NCI-H526 (cell line): ENCODE results near the gene UBASH3A.
A peak's percentile ranks its signal among the peaks of the same experiment; 100 is the strongest.

Experiments used
- DNase-seq, 2 experiments: peaks; one replicate each; lab custom pipeline; 2025; lab: John Stamatoyannopoulos, UW

Gene UBASH3A, protein sequence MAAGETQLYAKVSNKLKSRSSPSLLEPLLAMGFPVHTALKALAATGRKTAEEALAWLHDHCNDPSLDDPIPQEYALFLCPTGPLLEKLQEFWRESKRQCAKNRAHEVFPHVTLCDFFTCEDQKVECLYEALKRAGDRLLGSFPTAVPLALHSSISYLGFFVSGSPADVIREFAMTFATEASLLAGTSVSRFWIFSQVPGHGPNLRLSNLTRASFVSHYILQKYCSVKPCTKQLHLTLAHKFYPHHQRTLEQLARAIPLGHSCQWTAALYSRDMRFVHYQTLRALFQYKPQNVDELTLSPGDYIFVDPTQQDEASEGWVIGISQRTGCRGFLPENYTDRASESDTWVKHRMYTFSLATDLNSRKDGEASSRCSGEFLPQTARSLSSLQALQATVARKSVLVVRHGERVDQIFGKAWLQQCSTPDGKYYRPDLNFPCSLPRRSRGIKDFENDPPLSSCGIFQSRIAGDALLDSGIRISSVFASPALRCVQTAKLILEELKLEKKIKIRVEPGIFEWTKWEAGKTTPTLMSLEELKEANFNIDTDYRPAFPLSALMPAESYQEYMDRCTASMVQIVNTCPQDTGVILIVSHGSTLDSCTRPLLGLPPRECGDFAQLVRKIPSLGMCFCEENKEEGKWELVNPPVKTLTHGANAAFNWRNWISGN

DNA sequence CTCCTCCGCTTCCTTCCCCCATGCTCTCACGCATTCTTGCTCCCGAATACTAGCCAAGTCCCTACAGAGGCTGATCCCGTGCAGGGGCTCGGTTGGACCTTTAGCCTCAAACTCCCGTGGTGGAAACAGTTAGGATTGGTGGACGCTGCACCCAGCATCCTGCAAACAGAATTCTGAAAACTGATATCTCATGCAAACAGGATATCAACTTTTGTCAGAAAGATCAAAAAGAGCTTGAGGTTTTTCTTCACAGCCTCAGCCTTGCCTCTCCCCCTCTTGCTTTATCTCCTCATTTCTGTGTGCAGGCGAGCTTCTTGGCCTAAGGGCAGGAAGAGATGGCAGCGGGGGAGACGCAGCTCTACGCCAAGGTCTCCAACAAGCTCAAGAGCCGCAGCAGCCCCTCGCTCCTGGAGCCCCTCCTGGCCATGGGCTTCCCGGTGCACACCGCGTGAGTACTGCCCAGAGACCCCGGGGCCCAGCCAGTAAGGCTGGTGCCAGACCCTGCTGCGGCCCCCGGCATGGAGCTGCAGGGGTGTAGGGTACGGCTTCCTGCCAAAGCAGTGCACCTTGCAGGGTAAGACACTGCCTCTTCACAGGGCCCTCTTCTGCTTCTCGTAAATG is at the start of gene UBASH3A:
UBASH3A (plus strand) TSS at position 292 of the 621 bp plus-strand sequence; CDS start at position 336, 44 bp downstream.
- DNase-seq, result no peak

DNA sequence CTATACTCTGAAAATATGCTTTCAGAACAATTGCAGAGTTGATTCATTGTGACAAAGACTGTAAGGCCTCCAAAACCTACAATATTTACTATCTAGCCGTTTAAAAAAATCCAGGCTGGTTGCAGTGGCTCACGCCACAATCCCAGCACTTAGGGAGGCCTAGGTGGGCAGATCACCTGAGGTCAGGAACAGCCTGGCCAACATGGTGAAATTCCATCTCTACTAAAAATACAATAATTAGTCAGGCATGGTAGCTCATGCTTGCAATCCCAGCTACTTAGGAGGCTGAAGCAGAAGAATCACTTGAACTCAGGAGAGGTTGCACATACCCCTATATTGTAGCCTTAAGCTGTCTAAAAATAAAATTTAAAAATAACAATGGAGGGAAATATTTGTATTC is 47.7 kb upstream of the UBASH3A start:
- no peak for DNase-seq

DNA sequence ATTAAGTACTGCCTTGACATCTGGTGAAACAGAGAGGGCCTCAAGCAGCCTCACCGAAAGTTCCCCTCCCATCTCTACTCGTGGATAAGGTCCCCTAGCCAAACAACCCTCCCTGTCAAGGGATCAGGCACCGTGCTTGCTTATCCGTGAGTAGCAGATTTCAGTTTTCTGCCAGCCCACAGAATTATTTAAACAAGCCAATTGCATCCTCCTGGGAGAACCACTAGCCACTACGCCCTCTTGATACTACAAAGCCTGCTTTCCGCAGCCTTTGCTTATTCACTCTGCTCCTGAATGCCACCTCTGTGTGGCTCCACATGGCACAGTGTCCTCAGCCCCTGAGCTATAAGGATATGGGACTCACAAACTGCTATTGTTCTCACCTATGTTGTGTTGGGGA is 47.1 kb upstream of the UBASH3A start:
- no peak for DNase-seq

DNA sequence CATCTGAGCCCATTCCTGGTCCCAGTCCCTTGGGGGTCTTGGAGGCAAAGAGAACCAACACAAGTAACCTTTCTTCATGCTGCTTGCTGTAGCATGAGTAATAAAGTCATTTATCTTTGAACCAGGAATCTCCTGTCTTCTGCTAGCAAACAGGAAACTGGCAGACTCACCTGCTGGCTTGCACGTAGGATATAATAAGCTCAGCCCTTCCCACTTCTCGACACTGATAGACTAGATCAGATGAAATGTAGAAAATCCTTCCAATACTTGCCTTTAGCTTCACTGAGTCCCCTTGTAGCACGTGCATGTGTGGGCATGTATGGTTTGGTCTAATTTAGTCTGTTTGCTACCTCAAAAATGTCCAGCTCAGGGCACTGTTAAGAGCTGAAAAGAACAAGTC is 46.4 kb upstream of the UBASH3A start:
- no peak for DNase-seq

DNA sequence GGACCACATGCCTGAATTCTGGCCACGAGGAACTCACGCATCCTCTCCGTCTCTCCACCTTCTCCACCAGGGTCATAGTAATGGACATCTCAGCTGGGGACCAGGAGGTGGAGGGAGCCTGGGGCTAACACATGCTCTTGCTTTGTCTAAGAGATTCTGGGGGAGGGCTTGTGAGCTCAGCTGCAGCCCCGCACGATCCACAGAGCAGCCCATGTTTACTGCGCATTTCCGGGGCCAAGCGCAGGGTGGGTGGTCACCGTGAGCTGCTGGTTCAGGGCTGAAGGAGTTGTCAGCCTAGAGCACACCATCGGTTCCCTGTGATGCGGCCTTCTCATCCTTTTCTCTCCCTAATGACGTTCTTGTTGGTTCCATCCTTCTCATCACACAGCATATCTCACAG is 45.4 kb upstream of the UBASH3A start:
- DNase-seq, result no peak

DNA sequence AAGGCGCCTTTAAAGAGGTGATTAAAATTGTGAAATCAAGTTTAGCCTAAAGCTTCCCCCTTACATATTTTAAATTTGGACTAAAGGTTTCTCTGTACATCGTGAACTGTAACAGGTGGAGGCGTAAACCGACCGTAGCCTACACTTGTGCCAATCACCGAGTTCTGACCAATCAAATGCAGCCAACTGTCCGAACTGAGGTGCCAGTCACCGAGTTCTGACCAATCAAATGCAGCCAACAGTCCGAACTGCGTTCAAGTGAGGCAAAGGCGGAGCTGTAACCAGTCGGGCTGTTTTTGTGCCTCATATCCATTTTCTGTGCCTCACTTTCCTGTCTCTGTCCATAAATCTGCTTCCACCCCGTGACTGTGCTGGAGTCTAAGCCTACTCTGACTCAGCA is 44.8 kb upstream of the UBASH3A start:
- no peak for DNase-seq

DNA sequence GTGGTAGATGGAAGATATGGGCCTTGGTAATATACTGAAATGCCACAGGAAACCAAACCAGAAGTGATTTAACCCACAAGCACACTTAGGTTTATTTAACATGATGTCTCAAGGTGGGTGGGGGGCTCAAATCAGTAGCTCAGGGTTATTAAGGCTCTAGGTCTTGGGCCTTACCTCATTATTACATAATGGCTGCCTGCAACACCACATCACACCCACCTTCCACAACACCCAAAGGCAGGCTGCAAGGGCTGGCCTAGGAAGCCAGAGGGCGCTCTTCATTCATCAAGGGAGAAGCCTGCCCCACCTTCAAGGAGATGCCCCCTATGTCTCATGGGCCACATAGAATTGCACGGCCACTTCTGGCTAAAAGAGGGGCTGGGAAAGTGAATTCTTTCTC is 43.4 kb upstream of the UBASH3A start:
- no peak for DNase-seq

DNA sequence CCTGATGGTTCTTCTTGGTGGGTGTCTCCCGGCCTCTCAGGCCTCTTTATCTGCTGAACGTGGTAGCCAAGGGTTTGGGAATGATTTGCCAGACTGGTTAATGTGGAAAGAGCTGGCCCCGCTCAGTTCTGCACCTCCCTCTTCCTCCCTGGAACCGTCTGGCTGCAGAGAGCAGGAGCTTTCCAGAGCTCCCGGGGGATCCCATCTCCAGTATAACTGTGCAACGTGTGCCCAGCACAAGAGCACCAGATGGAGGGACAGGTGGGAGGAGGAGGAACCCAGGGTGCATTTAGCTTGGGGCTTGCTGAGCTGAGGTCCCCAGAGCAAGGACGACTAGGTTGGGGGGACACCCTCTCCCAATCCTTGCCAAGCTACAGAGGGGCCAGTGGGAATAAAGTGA is 42.4 kb upstream of the UBASH3A start:
- DNase-seq, result peak in 1 of 2 experiments; percentile 26

DNA sequence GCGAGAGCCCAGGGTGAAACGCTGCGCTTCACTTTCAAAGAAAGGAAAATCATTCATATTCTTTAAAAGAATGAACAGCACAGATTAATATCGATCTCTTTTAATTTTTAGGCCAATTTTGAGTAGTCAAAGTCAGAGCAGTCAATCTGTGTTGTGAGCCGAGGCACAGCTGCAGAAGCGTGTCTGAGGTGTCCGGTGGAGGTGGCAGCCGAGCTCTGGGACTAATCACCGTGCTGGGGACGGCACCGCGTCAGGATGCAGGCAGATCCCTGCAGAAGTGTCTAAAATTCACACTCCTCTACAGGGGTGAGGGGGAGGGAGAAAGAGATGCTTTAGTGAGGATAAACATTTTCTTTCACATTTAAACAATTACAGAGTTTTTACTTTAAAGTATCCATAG is 41.5 kb upstream of the UBASH3A start:
- no peak for DNase-seq

DNA sequence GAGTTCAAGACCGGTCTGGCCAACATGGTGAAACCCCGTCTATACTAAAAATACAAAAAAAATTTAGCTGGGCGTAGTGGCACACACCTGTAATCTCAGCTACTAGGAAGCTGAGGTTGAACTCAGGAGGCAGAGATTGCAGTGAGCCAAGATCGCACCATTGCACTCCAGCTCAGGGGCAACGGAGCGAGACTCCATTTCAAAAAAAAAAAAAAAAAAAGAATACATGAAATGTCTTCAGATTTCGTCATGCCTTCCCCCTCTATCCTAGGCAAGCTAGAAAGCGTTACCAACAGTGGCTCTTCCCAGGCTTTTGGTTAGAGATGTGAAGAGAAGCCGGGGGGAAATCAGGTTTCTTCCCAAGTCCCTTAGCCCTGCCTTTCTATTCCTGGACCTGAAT is 41.0 kb upstream of the UBASH3A start:
- no peak for DNase-seq

DNA sequence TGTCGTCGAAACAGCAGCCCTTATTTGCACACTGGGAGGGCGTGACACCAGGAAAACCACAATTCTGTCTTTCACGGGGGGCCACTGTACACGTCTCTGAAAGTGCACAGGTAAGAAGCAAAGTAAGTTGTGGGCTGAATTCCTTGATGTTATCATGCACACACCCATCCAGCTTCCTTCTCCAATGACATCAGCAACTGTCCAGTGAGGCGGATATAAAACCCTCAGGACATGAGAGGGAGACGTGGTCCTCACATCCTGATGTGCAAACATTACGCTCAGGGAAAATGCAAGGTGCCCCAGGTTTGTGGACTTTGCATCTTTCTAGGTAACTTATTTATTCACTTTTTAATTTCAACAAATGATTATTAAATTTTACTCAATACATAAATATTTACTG is 40.4 kb upstream of the UBASH3A start:
- no peak for DNase-seq

DNA sequence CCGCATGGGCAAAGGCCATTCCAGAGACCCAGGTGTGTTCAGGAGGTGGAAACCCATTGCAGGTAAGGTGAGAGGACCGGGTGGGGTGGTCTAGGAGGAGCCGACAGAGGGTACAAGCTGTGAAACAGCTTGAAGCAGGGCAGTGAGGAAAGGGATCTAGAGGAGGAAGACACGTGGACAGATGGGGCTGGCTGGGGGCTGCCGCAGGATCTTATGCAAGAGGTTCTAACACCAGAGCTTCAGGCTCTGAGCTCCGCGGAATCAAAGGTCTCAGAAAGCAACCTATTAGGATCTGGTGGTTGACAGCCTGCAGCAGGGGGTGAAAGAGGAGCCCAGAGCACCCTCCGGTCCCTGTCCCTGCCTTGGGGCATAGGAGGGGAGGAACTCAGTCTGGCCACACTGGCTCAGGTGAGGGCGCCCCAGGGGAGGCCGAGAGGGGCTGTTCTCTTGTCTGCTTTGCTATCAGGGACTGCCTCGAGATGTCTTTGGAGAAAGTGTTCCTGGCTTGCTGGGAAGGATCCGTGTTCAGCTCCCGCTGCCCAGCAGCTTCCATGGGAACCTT is 39.3 kb upstream of the UBASH3A start:
- peak in 1 of 2 experiments; percentile 39 for DNase-seq

DNA sequence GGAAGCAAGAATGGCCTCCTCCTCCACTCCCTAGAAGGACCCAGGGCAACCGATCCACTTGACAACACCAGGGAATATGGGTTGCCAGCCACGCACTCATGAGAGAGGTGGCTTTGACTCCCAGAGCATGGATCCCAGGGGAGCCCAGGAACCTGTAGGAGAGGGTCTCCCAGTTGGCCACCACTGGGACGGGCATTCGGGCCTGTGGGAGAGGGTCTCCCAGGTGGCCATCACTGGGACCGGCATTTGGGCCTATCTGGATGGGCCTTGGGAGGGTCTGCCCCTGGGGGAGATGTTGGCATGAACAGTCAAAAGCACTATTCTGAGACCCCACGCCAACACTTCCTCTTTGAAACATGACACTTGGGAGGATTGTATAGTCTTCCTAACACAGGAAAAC is 37.9 kb upstream of the UBASH3A start:
- DNase-seq, result peak in 1 of 2 experiments; percentile 52

DNA sequence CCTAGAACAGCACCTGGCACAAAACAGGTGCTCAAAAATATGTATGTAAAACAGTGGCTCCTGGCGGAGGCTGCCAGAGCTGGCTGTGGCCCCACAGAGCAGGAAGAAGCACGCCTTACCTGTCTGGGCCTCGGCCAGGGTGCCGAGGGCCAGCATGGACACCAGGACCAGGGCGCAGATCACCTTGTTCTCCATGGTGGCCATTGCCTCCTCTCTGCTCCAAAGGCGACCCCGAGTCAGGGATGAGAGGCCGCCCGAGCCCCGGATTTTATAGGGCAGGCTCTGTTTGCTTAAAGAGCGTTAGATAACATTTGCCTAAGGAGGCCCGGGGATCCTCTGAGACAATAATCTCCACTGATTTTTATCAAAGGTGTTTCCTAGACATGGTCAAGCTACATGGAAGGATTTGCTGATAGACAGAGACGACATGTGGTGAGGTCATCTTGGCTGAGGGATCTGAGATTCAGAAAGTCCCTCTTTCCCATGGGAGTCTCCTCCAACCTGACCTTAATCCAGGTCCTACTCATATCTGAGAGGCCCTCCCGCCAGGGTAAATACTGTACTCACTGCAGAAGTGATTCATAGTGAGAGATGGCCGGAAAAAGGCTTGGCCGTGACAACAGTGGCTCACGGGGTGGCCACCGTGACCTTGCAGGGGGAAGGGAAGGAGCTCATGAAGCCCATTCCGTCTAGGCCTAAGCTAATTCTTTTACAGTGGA is 37.3 kb upstream of the UBASH3A start, which contains the start of gene TFF1:
TFF1 (minus strand) TSS at position 244 of the 719 bp plus-strand sequence; CDS start at position 204, 40 bp downstream.
- peak; percentile 75 to 94 for DNase-seq

DNA sequence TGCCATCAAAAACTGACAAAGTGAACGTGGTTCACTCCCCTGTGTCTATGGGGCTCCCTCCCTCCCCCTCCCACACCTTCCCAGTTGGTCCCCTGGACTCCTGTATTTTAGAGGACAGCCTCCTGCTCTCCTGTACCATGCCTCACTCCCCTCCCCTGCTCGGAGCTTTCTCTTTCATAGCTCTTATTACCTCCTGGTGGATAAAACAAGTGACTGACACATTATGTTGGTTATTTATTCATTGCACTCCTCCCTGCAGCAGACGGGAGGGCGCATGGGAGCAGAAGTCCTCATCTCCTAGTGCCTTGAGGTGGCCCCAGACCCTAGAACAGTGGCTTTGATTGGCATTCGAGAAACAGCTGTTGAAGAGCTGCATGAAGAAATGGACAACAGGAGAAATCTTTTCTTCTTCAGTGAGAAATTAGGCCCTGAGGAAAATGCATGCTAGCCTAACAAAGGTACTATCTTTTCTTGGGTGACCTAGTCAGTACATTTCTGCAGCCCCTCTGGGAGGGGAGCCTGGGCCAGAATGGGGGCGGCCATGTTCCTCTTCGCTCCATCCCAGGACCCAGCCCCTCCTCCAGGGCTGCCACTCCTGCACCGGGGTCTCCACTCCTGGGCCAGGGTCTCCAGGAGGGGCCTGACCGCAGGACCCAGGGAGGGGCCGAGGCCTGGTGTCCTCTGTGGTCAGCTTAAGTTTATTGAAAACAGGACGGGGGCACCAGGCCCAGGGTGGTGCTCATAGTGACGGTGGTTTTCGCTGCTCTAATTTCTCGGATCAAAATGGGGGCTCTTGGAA is 36.1 kb upstream of the UBASH3A start:
- peak; percentile 64 to 79 for DNase-seq

DNA sequence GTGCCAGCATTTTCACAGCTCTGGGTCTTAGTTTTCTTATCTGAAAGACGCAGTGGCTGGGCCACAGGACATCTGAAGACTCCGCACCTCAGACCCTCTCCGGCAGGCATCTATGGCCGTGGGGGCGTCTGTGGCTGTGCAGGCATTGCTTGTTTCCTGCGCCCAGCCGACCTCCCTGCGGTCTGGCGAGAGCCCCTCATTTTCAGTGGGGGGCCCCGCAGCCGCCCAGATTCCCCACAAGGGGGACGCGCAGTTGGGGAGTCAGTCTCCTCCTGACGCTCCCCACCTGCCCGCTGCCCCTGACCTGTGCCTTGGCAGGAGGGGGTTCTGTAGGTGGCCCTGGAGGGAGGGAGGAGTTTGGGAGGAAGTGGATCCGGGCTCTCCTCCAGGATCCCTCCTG is 33.9 kb upstream of the UBASH3A start:
- DNase-seq, result no peak

DNA sequence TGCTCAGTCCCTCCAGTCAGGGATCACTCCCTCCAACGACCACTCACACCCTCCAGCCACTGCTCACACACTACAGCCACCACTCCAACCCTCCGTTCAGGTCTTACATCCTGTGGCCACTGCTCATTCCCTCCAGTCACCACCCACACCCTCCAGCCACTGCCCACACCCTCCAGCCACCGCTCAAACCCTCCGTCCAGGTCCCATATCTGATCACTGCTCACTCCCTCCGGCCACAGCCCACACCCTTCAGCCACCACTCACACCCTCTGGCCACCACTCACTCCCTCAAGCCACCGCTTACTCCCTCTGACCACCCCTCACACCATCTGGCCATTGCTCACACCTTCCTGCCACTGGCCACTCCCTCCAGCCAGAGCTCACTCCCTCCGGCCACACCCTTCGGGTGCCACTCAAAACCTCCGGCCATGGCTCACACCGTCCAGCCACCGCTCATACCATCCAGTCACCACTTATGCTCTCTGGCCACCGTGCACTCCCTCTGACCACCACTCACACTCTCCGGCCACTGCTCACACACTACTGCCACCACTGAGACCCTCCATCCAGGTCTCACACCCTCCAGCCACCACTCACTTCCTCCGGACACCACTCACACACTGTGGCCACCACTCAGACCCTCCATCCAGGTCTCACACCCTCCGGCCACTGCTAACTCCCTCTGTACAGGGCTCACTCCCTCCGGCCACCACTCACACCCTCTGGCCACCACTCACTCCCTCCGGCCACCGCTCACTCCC is 32.6 kb upstream of the UBASH3A start:
- no peak for DNase-seq

DNA sequence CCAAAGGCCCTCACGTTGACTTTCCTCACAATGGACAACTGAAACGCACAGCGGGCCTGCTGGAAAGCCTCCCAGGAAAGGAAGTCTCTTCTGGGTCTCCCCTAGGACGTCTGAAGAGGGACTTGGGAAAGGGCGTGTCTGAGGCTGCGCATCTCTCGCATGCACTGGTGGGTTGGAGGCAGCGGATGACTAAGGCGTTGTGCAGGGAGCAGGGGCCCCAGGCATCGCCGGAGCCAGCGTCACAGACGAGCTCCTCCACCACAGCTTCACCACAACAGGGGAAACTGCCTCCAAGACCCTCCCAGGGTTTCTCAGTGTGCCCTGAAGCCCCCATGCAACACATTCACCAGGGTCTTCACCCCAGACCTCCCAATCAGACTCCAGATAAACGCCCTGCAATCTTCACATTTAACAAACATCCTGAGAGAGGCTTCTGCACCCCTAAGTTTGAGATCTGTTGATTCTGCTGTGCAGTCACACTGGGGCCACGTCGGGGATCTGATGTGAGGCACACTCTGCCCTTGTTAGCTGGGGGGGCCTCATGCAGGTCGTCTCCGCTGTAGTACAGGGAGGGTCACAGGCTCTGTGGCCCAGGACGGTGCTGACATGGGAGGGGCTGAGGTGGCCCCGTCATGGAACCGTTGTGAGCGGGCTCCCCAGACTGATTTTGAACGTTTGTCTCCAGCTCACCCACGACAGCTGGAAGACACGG is 30.4 kb upstream of the UBASH3A start:
- no peak for DNase-seq

DNA sequence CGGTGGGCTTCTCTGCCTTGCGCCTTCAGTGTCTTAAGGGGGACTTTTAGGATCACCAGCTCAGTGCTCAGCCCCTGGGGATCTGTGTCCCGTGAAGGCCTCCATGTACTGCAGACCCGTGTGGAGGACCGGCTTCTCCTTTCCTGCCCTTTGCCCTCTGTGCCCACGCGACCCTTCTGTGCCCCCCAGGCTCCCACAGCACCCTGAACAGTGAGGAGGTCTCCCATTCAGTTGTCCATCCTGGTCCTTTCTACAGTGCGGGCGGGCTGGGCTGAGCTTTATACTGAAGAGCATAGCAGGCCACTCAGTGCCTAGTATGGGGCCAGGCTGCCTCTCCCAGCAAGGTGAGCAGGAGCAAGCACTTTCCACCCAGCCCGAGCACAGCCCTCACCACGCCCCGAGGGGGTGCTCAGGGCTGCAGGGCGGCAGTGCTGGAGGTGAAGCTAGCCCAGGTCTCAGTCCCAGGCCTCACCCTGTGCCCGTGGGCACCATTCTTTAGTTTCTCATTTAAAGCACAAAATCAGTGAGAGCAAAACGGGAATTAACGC is 29.7 kb upstream of the UBASH3A start:
- no peak for DNase-seq
